Duodenal mucosa (tissue), 2 donors: ENCODE data around the gene ENOPH1.
A peak's percentile ranks its signal among the peaks of the same experiment; 100 is the strongest.
"Not testable (repeated sequence)": the region's sequence is repeated elsewhere in the genome, so short reads cannot be mapped to it uniquely, and the experiment has no call there.

Source experiments
- H3K27ac ChIP-seq: one replicate; pipeline ENCODE4 v1.7.0; 2013; ENCODE audit warnings: low read depth, low read length
- H3K27me3 ChIP-seq, 2 donors: one replicate each; pipeline ENCODE4 v1.7.0; 2013; ENCODE audit warnings: low read length in 2 of 2, control low read depth in 1 of 2; ENCODE audit not compliant: insufficient read depth in 2 of 2, control insufficient read depth in 1 of 2
- H3K36me3 ChIP-seq, 2 donors: one replicate each; pipeline ENCODE4 v1.7.0; 2013; ENCODE audit warnings: low read length in 2 of 2, control low read depth in 1 of 2; ENCODE audit not compliant: insufficient read depth in 2 of 2, control insufficient read depth in 1 of 2
- H3K4me1 ChIP-seq, 2 donors: one replicate each; pipeline ENCODE4 v1.7.0; 2013; ENCODE audit warnings: low read length in 2 of 2, control low read depth in 1 of 2; ENCODE audit not compliant: insufficient read depth in 2 of 2, control insufficient read depth in 1 of 2
- H3K4me3 ChIP-seq, 2 donors: one replicate each; pipeline ENCODE4 v1.7.0; 2013; ENCODE audit warnings: low read length in 2 of 2, low read depth in 1 of 2
- H3K9ac ChIP-seq, 2 donors: one replicate each; pipeline ENCODE4 v1.7.0; 2013; ENCODE audit warnings: low read length in 2 of 2, low read depth in 1 of 2
- H3K9me3 ChIP-seq, 2 donors: one replicate each; pipeline ENCODE4 v1.7.0; 2013; ENCODE audit warnings: low read length in 2 of 2, control low read depth in 1 of 2; ENCODE audit not compliant: control insufficient read depth in 1 of 2

ENOPH1 gene

GRCh38 chr4:82463221-82463620 is 32.8 kb downstream of the ENOPH1 start:
- H3K4me3 ChIP-seq: no peak overlapping the region

DNA sequence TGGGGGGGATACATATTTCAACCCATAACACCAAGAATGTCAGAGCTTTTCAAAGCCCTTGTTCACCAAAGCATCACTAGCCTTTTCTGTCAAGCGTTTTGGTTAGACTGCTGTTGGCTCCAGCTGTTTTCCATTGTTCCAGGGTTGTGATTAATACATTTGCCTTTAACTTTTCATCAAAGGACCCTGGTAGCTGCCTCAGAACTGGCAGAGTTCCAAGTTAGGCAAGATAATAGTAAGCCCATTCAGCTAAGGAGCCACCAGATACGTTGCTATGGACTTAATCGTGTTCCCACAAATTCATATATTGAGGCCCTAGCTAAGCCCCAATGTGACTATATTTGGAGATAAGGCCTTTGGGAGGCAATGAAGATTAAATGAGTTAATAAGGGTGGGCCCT is 37.1 kb downstream of the ENOPH1 start:
- Histone ChIP-seq H3K4me3 (no peak overlapping the region), H3K27me3 (no peaks in the 10 kb centered on the region), H3K4me1 (no peaks in the 10 kb centered on the region), H3K36me3 (no peaks in the 10 kb centered on the region), H3K9ac (no peak overlapping the region), H3K9me3 (no peaks in the 10 kb centered on the region), H3K27ac (no peak overlapping the region)

More at GRCh38 chr4:82463221-82463620, 32.8 kb downstream of the ENOPH1 start:
- no peaks in the 10 kb centered on the region for H3K27me3 ChIP-seq
- H3K9me3 ChIP-seq: no peaks in the 10 kb centered on the region
- H3K36me3 ChIP-seq: peaks cover 6 to 24% of the 10 kb centered on the region in 2 donors
- H3K27ac ChIP-seq: no peak overlapping the region
- no peak overlapping the region for H3K9ac ChIP-seq
- no peaks in the 10 kb centered on the region for H3K4me1 ChIP-seq

DNA sequence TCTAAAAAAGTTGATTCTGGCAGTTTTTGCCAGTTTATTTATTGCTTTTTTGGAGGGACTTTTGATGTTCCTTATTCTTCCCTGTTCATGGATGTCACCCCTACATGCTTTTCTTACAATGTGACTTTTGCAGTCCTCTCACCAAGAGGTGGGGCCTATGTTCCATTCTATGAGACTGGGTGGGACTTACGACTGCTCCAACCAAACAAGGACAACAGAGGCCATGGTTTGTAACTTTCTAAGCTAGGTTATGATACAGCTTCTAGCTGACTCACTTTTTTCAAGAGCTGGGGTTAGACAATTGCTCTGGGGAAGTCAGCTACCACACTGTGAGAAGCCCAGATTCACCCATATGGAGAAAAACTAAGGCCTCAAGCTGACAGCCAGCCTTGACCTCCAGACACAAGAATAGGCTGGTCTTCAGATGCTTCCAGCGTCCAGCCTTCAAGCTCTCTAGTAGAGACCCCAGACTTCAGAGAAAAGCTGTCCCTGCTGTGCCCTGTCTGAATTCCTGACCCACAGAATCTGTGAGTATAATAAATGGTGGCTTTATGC is 39.5 kb downstream of the ENOPH1 start:
- Histone ChIP-seq H3K4me1 (no peaks in the 10 kb centered on the region), H3K27me3 (no peaks in the 10 kb centered on the region), H3K4me3 (no peak overlapping the region), H3K27ac (no peak overlapping the region), H3K9me3 (no peaks in the 10 kb centered on the region), H3K36me3 (no peaks in the 10 kb centered on the region), H3K9ac (no peak overlapping the region)

- not testable (repeated sequence) for H3K4me1 ChIP-seq, H3K27ac ChIP-seq, H3K9me3 ChIP-seq, H3K36me3 ChIP-seq, H3K9ac ChIP-seq, H3K27me3 ChIP-seq, H3K4me3 ChIP-seq
Measured at GRCh38 chr4:82473080-82473479, 42.7 kb downstream of the ENOPH1 start.

DNA sequence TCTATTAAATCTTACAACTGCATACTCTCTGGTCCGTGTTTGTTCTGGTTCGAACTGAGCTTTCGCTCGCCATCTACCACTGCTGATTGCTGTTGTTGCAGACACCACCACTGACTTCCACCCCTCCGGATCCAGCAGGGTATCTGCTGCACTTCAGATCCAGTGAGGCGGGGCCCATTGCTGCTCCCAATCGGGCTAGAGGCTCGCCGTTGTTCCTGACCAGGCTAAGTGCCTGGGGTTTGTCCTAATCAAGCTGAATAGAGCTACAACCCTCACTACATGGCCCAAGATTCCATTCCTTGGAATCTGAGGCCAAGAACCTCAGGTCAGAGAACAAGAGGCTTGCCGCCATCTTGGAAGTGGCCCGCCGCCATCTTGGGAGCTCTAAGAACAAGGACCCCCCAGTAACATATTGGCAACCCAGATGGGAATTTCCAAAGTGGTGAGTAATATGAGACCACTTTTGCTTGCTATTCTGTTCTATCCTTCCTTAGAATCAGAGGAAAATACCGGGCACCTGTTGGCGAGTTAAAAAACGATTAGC is 43.3 kb downstream of the ENOPH1 start:
- peaks cover 0 to 5% of the 10 kb centered on the region in 2 donors for H3K4me1 ChIP-seq
- no peaks in the 10 kb centered on the region for H3K27me3 ChIP-seq
- H3K4me3 ChIP-seq: no peak overlapping the region
- H3K9me3 ChIP-seq: no peaks in the 10 kb centered on the region
- H3K9ac ChIP-seq: no peak overlapping the region
- H3K36me3 ChIP-seq: no peaks in the 10 kb centered on the region
- H3K27ac ChIP-seq: no peak overlapping the region

DNA sequence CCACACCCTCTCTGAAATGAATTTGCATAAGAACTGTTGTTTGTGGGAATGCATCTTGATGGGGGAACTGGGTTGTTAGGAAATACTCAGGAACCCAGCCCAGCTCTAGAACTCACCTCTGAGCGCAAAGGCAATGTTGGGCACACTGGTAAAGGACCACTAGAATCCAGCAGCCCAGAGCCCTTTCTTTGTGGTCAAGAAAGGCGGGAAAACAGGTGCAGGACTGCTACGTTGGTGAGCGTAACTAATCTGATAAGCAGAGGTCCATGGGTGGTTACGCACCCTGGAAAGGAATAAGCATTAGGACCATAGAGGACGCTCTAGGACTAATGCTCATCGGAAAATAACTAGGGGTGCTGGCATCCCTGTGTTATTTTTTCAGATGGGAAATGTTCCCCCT is 45.5 kb downstream of the ENOPH1 start:
- not testable (repeated sequence) for H3K9ac ChIP-seq, H3K4me1 ChIP-seq, H3K36me3 ChIP-seq, H3K27me3 ChIP-seq, H3K4me3 ChIP-seq, H3K27ac ChIP-seq, H3K9me3 ChIP-seq

DNA sequence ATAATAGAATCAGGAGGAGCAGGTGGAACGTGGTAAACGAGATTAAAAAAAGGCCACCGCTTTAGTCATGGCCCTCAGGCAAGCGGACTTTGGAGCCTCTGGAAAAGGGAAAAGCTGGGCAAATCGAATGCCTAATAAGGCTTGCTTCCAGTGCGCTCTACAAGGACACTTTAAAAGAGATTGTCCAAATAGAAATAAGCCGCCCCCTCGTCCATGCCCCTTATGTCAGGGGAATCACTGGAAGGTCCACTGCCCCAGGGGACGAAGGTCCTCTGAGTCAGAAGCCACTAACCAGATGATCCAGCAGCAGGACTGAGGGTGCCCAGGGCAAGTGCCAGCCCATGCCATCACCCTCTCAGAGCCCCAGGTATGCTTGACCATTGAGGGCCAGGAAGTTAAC is 47.1 kb downstream of the ENOPH1 start:
- peak overlapping the region; percentile 39 for H3K27ac ChIP-seq
- not testable (repeated sequence) for H3K36me3 ChIP-seq, H3K4me3 ChIP-seq, H3K9me3 ChIP-seq, H3K9ac ChIP-seq, H3K4me1 ChIP-seq, H3K27me3 ChIP-seq

DNA sequence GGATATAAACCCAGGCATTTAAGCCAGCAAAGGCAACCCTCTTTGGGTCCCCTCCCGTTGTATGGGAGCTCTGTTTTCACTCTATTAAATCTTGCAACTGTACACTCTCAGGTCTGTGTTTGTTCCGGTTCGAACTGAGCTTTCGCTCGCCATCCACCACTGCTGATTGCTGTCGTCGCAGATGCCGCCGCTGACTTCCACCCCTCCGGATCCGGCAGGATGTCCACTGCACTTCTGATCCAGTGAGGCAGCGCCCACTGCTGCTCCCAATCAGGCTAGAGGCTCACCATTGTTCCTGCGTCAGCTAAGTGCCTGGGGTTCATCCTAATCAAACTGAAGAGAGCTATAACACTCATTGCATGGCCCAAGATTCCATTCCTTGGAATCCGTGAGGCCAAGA is 49.2 kb downstream of the ENOPH1 start:
- Histone ChIP-seq H3K9me3 (no peaks in the 10 kb centered on the region), H3K4me1 (peaks cover 5% of the 10 kb centered on the region in 2 donors), H3K27ac (no peak overlapping the region), H3K9ac (no peak overlapping the region), H3K4me3 (no peak overlapping the region), H3K27me3 (no peaks in the 10 kb centered on the region), H3K36me3 (no peaks in the 10 kb centered on the region)

- no peaks in the 10 kb centered on the region for H3K36me3 ChIP-seq
- H3K4me1 ChIP-seq: peaks cover 11 to 17% of the 10 kb centered on the region in 2 donors
- H3K27ac ChIP-seq: no peak overlapping the region
- H3K4me3 ChIP-seq: no peak overlapping the region
- no peaks in the 10 kb centered on the region for H3K27me3 ChIP-seq
- no peaks in the 10 kb centered on the region for H3K9me3 ChIP-seq
- no peak overlapping the region for H3K9ac ChIP-seq
Measured at GRCh38 chr4:82480771-82481505, 50.5 kb downstream of the ENOPH1 start.

DNA sequence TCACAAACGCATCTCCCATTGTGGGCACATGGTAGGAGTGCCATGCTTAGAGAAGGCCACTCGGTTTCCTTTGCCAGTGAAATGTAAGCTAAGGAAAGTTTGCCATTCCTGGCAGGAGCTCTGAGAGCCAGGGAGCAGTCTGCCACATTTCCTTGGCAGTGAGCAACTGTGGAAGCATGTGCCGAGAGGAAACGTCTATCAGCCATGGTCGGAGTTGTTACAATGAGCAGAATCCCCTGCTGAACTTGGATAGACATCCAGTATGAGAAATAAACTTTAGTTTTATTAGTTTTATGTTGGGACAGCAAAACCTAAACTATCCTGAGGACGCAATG is 51.1 kb downstream of the ENOPH1 start:
- no peaks in the 10 kb centered on the region for H3K9me3 ChIP-seq
- H3K27me3 ChIP-seq: no peaks in the 10 kb centered on the region
- no peak overlapping the region for H3K4me3 ChIP-seq
- no peak overlapping the region for H3K9ac ChIP-seq
- H3K36me3 ChIP-seq: no peaks in the 10 kb centered on the region
- no peak overlapping the region for H3K27ac ChIP-seq
- peaks cover 11 to 17% of the 10 kb centered on the region in 2 donors for H3K4me1 ChIP-seq
